Measurements from ENCODE around the gene REXO4. TPM values are rescaled to one million over a fixed set of nuclear protein-coding genes. Genes with fewer than 3 reads are reported as not detected.

REXO4 gene
- total and polyA plus RNA-seq, 4 donors, result 7.4 to 12.1 (median 9.1) TPM

DNA sequence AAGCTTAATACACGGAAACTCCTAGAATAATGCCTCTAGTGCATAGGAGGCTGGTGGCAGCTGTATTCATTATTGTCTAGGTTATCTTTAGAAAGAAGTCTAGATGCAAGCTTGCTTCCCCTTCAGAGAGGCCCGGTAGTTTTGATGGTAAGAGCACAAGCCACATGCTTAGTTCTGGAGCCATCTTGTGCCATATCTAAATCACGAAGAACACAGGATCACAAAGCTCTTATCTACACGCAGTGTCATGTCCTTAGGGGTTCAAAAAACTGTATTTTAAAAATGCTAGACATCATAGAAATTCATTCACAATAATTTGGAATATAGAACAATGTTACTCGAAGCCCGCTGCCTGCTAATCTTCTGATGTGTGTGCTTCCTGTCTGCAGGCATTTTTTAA is 48.2 kb upstream of the REXO4 start:
- DNase-seq (ENCODE audit: low spot score), result no peak
- Histone ChIP-seq H3K36me3 (ENCODE audit: control insufficient read depth in 4 of 4, insufficient read depth in 3 of 4, low read depth in 1 of 4, low read length in 3 of 4) (peaks cover 2 to 18% (median 15%) of the 10 kb centered on the region in 4 donors), H3K9me3 (ENCODE audit: control insufficient read depth in 4 of 4, low read length in 3 of 4) (no peaks in the 10 kb centered on the region), H3K4me1 (ENCODE audit: control insufficient read depth in 4 of 4, insufficient read depth in 4 of 4, low read length in 3 of 4) (peaks cover 3 to 27% (median 21%) of the 10 kb centered on the region in 4 donors), H3K4me3 (ENCODE audit: low read depth in 1 of 3, low read length in 3 of 3) (no peak overlapping the region), H3K27me3 (ENCODE audit: control insufficient read depth in 4 of 4, insufficient read depth in 4 of 4, low read length in 3 of 4) (no peaks in the 10 kb centered on the region), H3K9ac (ENCODE audit: low read depth in 1 of 2, low read length in 2 of 2) (no peak overlapping the region), H3K27ac (ENCODE audit: low read depth in 1 of 2, low read length in 2 of 2) (no peak overlapping the region)
- WGBS, result 86% methylated on average over 6 of the region's 6 CpGs
- TF ChIP-seq, protein P1, sequence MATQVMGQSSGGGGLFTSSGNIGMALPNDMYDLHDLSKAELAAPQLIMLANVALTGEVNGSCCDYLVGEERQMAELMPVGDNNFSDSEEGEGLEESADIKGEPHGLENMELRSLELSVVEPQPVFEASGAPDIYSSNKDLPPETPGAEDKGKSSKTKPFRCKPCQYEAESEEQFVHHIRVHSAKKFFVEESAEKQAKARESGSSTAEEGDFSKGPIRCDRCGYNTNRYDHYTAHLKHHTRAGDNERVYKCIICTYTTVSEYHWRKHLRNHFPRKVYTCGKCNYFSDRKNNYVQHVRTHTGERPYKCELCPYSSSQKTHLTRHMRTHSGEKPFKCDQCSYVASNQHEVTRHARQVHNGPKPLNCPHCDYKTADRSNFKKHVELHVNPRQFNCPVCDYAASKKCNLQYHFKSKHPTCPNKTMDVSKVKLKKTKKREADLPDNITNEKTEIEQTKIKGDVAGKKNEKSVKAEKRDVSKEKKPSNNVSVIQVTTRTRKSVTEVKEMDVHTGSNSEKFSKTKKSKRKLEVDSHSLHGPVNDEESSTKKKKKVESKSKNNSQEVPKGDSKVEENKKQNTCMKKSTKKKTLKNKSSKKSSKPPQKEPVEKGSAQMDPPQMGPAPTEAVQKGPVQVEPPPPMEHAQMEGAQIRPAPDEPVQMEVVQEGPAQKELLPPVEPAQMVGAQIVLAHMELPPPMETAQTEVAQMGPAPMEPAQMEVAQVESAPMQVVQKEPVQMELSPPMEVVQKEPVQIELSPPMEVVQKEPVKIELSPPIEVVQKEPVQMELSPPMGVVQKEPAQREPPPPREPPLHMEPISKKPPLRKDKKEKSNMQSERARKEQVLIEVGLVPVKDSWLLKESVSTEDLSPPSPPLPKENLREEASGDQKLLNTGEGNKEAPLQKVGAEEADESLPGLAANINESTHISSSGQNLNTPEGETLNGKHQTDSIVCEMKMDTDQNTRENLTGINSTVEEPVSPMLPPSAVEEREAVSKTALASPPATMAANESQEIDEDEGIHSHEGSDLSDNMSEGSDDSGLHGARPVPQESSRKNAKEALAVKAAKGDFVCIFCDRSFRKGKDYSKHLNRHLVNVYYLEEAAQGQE (IDR thresholded peaks at IDR 0.05), result no peak
- TF ChIP-seq HNF4G (IDR thresholded peaks at IDR 0.05) (no peak), RAD21 (IDR thresholded peaks at IDR 0.05) (no peak), NR2F2 (IDR thresholded peaks at IDR 0.05) (no peak), JUND (IDR thresholded peaks at IDR 0.05) (no peak), FOXA1 (IDR thresholded peaks at IDR 0.05) (no peak)
- TF ChIP-seq, protein P2, sequence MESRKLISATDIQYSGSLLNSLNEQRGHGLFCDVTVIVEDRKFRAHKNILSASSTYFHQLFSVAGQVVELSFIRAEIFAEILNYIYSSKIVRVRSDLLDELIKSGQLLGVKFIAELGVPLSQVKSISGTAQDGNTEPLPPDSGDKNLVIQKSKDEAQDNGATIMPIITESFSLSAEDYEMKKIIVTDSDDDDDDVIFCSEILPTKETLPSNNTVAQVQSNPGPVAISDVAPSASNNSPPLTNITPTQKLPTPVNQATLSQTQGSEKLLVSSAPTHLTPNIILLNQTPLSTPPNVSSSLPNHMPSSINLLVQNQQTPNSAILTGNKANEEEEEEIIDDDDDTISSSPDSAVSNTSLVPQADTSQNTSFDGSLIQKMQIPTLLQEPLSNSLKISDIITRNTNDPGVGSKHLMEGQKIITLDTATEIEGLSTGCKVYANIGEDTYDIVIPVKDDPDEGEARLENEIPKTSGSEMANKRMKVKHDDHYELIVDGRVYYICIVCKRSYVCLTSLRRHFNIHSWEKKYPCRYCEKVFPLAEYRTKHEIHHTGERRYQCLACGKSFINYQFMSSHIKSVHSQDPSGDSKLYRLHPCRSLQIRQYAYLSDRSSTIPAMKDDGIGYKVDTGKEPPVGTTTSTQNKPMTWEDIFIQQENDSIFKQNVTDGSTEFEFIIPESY (IDR thresholded peaks at IDR 0.05), result no peak
- TF ChIP-seq, protein P3, sequence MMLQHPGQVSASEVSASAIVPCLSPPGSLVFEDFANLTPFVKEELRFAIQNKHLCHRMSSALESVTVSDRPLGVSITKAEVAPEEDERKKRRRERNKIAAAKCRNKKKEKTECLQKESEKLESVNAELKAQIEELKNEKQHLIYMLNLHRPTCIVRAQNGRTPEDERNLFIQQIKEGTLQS (IDR thresholded peaks at IDR 0.05), result no peak
- TF ChIP-seq, protein P4, sequence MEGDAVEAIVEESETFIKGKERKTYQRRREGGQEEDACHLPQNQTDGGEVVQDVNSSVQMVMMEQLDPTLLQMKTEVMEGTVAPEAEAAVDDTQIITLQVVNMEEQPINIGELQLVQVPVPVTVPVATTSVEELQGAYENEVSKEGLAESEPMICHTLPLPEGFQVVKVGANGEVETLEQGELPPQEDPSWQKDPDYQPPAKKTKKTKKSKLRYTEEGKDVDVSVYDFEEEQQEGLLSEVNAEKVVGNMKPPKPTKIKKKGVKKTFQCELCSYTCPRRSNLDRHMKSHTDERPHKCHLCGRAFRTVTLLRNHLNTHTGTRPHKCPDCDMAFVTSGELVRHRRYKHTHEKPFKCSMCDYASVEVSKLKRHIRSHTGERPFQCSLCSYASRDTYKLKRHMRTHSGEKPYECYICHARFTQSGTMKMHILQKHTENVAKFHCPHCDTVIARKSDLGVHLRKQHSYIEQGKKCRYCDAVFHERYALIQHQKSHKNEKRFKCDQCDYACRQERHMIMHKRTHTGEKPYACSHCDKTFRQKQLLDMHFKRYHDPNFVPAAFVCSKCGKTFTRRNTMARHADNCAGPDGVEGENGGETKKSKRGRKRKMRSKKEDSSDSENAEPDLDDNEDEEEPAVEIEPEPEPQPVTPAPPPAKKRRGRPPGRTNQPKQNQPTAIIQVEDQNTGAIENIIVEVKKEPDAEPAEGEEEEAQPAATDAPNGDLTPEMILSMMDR (IDR thresholded peaks at IDR 0.05; ENCODE audit: low read depth, low read length, missing input control), result no peak

DNA sequence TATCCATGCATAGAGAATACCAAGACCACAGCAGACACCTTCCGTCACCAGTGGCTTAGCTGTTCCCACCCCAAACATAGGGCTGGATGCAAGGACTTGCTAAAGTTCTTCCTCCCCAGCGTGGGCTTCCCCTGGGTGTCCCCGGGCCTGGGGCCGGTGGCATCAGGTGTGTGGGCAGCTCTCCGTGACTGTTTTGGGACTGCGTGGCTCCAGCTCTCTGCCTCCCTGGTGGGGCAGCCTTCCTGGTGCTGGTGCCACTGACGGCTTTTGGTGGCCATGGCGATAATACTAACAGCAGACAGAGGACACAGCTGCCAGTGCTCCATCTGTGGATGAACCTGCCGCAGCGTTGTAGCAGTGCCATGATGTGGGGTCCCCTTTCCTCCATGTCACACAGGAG is 46.8 kb upstream of the REXO4 start:
- no peak overlapping the region for H3K27ac ChIP-seq (ENCODE audit: low read depth in 1 of 2, low read length in 2 of 2)
- TF ChIP-seq EGR1 (IDR thresholded peaks at IDR 0.05; ENCODE audit: low read depth in 2 of 2) (no peak), RXRA (IDR thresholded peaks at IDR 0.05) (no peak), NR2F2 (IDR thresholded peaks at IDR 0.05) (no peak), FOXA1 (IDR thresholded peaks at IDR 0.05) (no peak), HNF4G (IDR thresholded peaks at IDR 0.05) (no peak), RAD21 (IDR thresholded peaks at IDR 0.05) (no peak), TAF1 (conservative IDR thresholded peaks at IDR 0.05) (no peak), GABPA (IDR thresholded peaks at IDR 0.05 in 1 of 2, conservative IDR thresholded peaks at IDR 0.05 in 1 of 2) (no peak)
- TF ChIP-seq, protein P4 (IDR thresholded peaks at IDR 0.05; ENCODE audit: low read depth, low read length, missing input control), result no peak
- TF ChIP-seq, protein P2 (IDR thresholded peaks at IDR 0.05), result no peak
- TF ChIP-seq, protein P5, sequence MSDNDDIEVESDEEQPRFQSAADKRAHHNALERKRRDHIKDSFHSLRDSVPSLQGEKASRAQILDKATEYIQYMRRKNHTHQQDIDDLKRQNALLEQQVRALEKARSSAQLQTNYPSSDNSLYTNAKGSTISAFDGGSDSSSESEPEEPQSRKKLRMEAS (IDR thresholded peaks at IDR 0.05), result no peak
- TF ChIP-seq, protein P1 (IDR thresholded peaks at IDR 0.05), result no peak

More for the DNA sequence above, 46.8 kb upstream of the REXO4 start:
- WGBS, result 96% methylated on average over 10 of the region's 10 CpGs
- H3K9me3 ChIP-seq (ENCODE audit: control insufficient read depth in 4 of 4, low read length in 3 of 4), result no peaks in the 10 kb centered on the region
- H3K36me3 ChIP-seq (ENCODE audit: control insufficient read depth in 4 of 4, insufficient read depth in 3 of 4, low read depth in 1 of 4, low read length in 3 of 4), result peaks cover 2 to 18% (median 15%) of the 10 kb centered on the region in 4 donors
- H3K27me3 ChIP-seq (ENCODE audit: control insufficient read depth in 4 of 4, insufficient read depth in 4 of 4, low read length in 3 of 4), result no peaks in the 10 kb centered on the region
- H3K4me3 ChIP-seq (ENCODE audit: low read depth in 1 of 3, low read length in 3 of 3), result no peak overlapping the region
- peaks cover 3 to 23% (median 18%) of the 10 kb centered on the region in 4 donors for H3K4me1 ChIP-seq (ENCODE audit: control insufficient read depth in 4 of 4, insufficient read depth in 4 of 4, low read length in 3 of 4)
- DNase-seq (ENCODE audit: low spot score), result no peak
- H3K9ac ChIP-seq (ENCODE audit: low read depth in 1 of 2, low read length in 2 of 2), result no peak overlapping the region
